GM18519 (cell line): ENCODE data around the gene EDAR.

Experiments
- ATAC-seq: cut with Tn5 transposase; IDR thresholded peaks from one replicate; pipeline ENCODE4 v1.9.1; 2021; ENCODE audit warnings: mild to moderate bottlenecking, moderate library complexity; ENCODE audit not compliant: unreplicated experiment, low FRiP score

Gene EDAR

GRCh38 chr2:108942231-108942825, 46.7 kb downstream of the EDAR start:
- ATAC-seq, result no peak

- no peak for ATAC-seq
These were observed 47.3 kb downstream of the EDAR start for GRCh38 chr2:108941767-108942166.

GRCh38 chr2:108941161-108941665, 47.8 kb downstream of the EDAR start:
- ATAC-seq, result no peak

- ATAC-seq, result no peak
These were observed 48.9 kb downstream of the EDAR start for GRCh38 chr2:108940156-108940555.

GRCh38 chr2:108938077-108938710, 50.8 kb downstream of the EDAR start:
- ATAC-seq, result no peak

- ATAC-seq, result no peak
These were observed 51.5 kb downstream of the EDAR start for GRCh38 chr2:108937367-108938017.

GRCh38 chr2:108936866-108937265, 52.2 kb downstream of the EDAR start:
- no peak for ATAC-seq

- no peak for ATAC-seq
These were observed 52.8 kb downstream of the EDAR start for GRCh38 chr2:108936076-108936864.

GRCh38 chr2:108935271-108935741, 53.7 kb downstream of the EDAR start:
- ATAC-seq, result no peak

- ATAC-seq, result no peak
These were observed 54.3 kb downstream of the EDAR start for GRCh38 chr2:108934583-108935245.

GRCh38 chr2:108934151-108934550, 54.9 kb downstream of the EDAR start:
- ATAC-seq, result no peak

- no peak for ATAC-seq
These were observed 55.3 kb downstream of the EDAR start for GRCh38 chr2:108933691-108934117.

GRCh38 chr2:108932736-108933332, 56.2 kb downstream of the EDAR start:
- no peak for ATAC-seq

GRCh38 chr2:108931372-108931771, 57.6 kb downstream of the EDAR start:
- ATAC-seq, result no peak

GRCh38 chr2:108929807-108930425, 59.1 kb downstream of the EDAR start:
- ATAC-seq, result no peak

GRCh38 chr2:108928660-108929377, 60.2 kb downstream of the EDAR start:
- no peak for ATAC-seq

- no peak for ATAC-seq
These were observed 60.9 kb downstream of the EDAR start for GRCh38 chr2:108927936-108928659.

GRCh38 chr2:108927405-108927804, 61.6 kb downstream of the EDAR start:
- ATAC-seq, result no peak
